Right atrium auricular region (tissue), 2 donors: ENCODE data around the gene TBC1D19. TPM values are rescaled to one million over a fixed set of nuclear protein-coding genes. Genes with fewer than 3 reads are reported as not detected.
"Not testable (repeated sequence)": the region's sequence is repeated elsewhere in the genome, so short reads cannot be mapped to it uniquely, and the experiment has no call there.

Source experiments
- DNase-seq: peaks from one replicate; pipeline ENCODE4 v3.0.0-alpha.2; 2019; ENCODE audit warnings: low spot score
- H3K27ac ChIP-seq, 2 donors: fragments of 200-600 bp; sonication (generic); 1 replicate in 1 of 2; 2 replicates in 1 of 2; pipeline ENCODE4 v1.5.1; 2016 to 2019
- H3K27me3 ChIP-seq, 2 donors: fragments of 200-600 bp; sonication (generic); one replicate each; pipeline versions ENCODE4 v1.5.1 to v1.6.0; 2017 to 2019
- H3K36me3 ChIP-seq: fragments of 200-600 bp; sonication (generic); one replicate; pipeline ENCODE4 v1.5.1; 2016
- H3K4me1 ChIP-seq, 2 donors: fragments of 200-600 bp; sonication (generic); one replicate each; pipeline versions ENCODE4 v1.5.1 to v1.6.0; 2017 to 2019
- H3K4me3 ChIP-seq, 2 donors: fragments of 200-600 bp; sonication (generic); 1 replicate in 1 of 2; 2 replicates in 1 of 2; pipeline ENCODE4 v1.5.1; 2017 to 2019; ENCODE audit warnings: mild to moderate bottlenecking in 1 of 2, moderate library complexity in 1 of 2
- H3K9me3 ChIP-seq, 2 donors: fragments of 200-600 bp; sonication (generic); one replicate each; pipeline ENCODE4 v1.5.1; 2019
- CTCF ChIP-seq, 2 donors: fragments of 200-600 bp; sonication (generic); IDR thresholded peaks; one replicate each; pipeline ENCODE4 v1.5.1; 2019; ENCODE audit warnings: antibody characterized with exemption in 2 of 2
- total RNA-seq, 2 donors: library from RNA; depleted of rRNA; stranded (reverse); fragments of >200 nt; gene quantifications; one replicate each; pipeline ENCODE4 v1.1.0, GENCODE V29; 2016

TBC1D19 gene
- total RNA-seq, 2 donors from 2014 or later: 10.5 to 10.8 TPM

GRCh38 chr4:26574563-26574962 lies 9.3 kb upstream of the TBC1D19 start:
- TF ChIP-seq CTCF (IDR thresholded peaks at IDR 0.05): no peak
- Histone ChIP-seq H3K9me3 (no peaks in the 10 kb centered on the region), H3K4me1 (peaks cover 0 to 16% of the 10 kb centered on the region in 2 donors), H3K36me3 (no peaks in the 10 kb centered on the region), H3K27me3 (no peaks in the 10 kb centered on the region), H3K27ac (no peak overlapping the region), H3K4me3 (no peak overlapping the region)
- no peak for DNase-seq

GRCh38 chr4:26576231-26576739 lies 7.6 kb upstream of the TBC1D19 start:
- no peak for DNase-seq
- Histone ChIP-seq H3K9me3 (no peaks in the 10 kb centered on the region), H3K27me3 (no peaks in the 10 kb centered on the region), H3K4me3 (no peak overlapping the region), H3K36me3 (no peaks in the 10 kb centered on the region), H3K27ac (no peak overlapping the region), H3K4me1 (peaks cover 0 to 16% of the 10 kb centered on the region in 2 donors)
- TF ChIP-seq CTCF (IDR thresholded peaks at IDR 0.05): no peak

GRCh38 chr4:26577066-26577465 lies 6.8 kb upstream of the TBC1D19 start:
- Histone ChIP-seq H3K4me3 (no peak overlapping the region), H3K36me3 (no peaks in the 10 kb centered on the region), H3K4me1 (peaks cover 0 to 16% of the 10 kb centered on the region in 2 donors), H3K27ac (no peak overlapping the region), H3K9me3 (no peaks in the 10 kb centered on the region), H3K27me3 (no peaks in the 10 kb centered on the region)
- no peak for TF ChIP-seq CTCF (IDR thresholded peaks at IDR 0.05)
- no peak for DNase-seq

- no peak for TF ChIP-seq CTCF (IDR thresholded peaks at IDR 0.05)
- Histone ChIP-seq H3K27me3 (no peaks in the 10 kb centered on the region), H3K36me3 (no peaks in the 10 kb centered on the region), H3K27ac (no peak overlapping the region), H3K4me3 (no peak overlapping the region), H3K4me1 (peaks cover 0 to 16% of the 10 kb centered on the region in 2 donors), H3K9me3 (no peaks in the 10 kb centered on the region)
- no peak for DNase-seq
Measured at GRCh38 chr4:26579169-26579568, 4.7 kb upstream of the TBC1D19 start.

GRCh38 chr4:26581341-26581740 lies 2.5 kb upstream of the TBC1D19 start:
- H3K36me3 ChIP-seq, H3K9me3 ChIP-seq, H3K27ac ChIP-seq, H3K4me3 ChIP-seq, DNase-seq, H3K27me3 ChIP-seq: not testable (repeated sequence)
- peaks cover 0 to 16% of the 10 kb centered on the region in 2 donors for H3K4me1 ChIP-seq

GRCh38 chr4:26583538-26583864 lies 383 bp upstream of the TBC1D19 start:
- Histone ChIP-seq H3K4me1 (peaks cover 0 to 8% of the 10 kb centered on the region in 2 donors), H3K36me3 (no peaks in the 10 kb centered on the region), H3K4me3 (peak overlapping the region; percentile 68 to 70), H3K27me3 (no peaks in the 10 kb centered on the region), H3K27ac (peak overlapping the region; percentile 59 to 68), H3K9me3 (no peaks in the 10 kb centered on the region)
- no peak for TF ChIP-seq CTCF (IDR thresholded peaks at IDR 0.05)
- no peak for DNase-seq
